Osteoblast (primary cell): ENCODE data around the gene MTFR1L. TPM values are rescaled to one million over a fixed set of nuclear protein-coding genes. Genes with fewer than 3 reads are reported as not detected.

Source experiments
- DNase-seq: peaks from one replicate; pipeline ENCODE4 v3.0.0; 2011; ENCODE audit warnings: low spot score, mixed read lengths; ENCODE audit not compliant: insufficient read length; ENCODE audit errors: missing footprints
- H2AFZ ChIP-seq: 2 replicates; pipeline ENCODE4 v1.6.0; 2011; ENCODE audit warnings: mild to moderate bottlenecking, low read length
- H3K27ac ChIP-seq: 2 replicates; pipeline ENCODE4 v1.5.1; 2011; ENCODE audit warnings: mild to moderate bottlenecking, low read depth, low read length, moderate library complexity
- H3K27me3 ChIP-seq: 2 replicates; pipeline ENCODE4 v1.6.0; 2012; ENCODE audit warnings: mild to moderate bottlenecking, control low read depth, inconsistent platforms, low read length, moderate library complexity; ENCODE audit not compliant: insufficient read depth
- H3K36me3 ChIP-seq: 2 replicates; pipeline ENCODE4 v1.5.1; 2011; ENCODE audit warnings: mild to moderate bottlenecking, low read length, control low read depth, moderate library complexity; ENCODE audit not compliant: insufficient read depth
- H3K4me1 ChIP-seq: 2 replicates; pipeline ENCODE4 v1.5.1; 2011; ENCODE audit warnings: mild to moderate bottlenecking, low read length, control low read depth, moderate library complexity; ENCODE audit not compliant: insufficient read depth
- H3K4me2 ChIP-seq: 2 replicates; pipeline ENCODE4 v1.6.0; 2011; ENCODE audit warnings: mild to moderate bottlenecking, low read length; ENCODE audit not compliant: insufficient read depth
- H3K4me3 ChIP-seq: fragments of 200-600 bp; sonication (generic); 3 replicates; pipeline ENCODE4 v1.5.1; 2012; ENCODE audit warnings: mild to moderate bottlenecking, low read length, inconsistent platforms; ENCODE audit not compliant: insufficient read depth
- H3K79me2 ChIP-seq: 2 replicates; pipeline ENCODE4 v1.6.0; 2012; ENCODE audit warnings: mild to moderate bottlenecking, low read length, control low read depth, inconsistent platforms; ENCODE audit not compliant: insufficient read depth
- H3K9me3 ChIP-seq: 2 replicates; pipeline ENCODE4 v1.5.1; 2011; ENCODE audit warnings: low read depth, low read length, control low read depth
- H4K20me1 ChIP-seq: 2 replicates; pipeline ENCODE4 v1.6.0; 2012; ENCODE audit warnings: mild to moderate bottlenecking, low read length, control low read depth; ENCODE audit not compliant: insufficient read depth
- total RNA-seq: library from RNA; depleted of rRNA; stranded (reverse); fragments of >200 nt; gene quantifications from 2 replicates; pipeline ENCODE4 v1.2.3, GENCODE V29; 2012
- TF ChIP-seq, protein P1 (sequence below): IDR thresholded peaks from 2 replicates; pipeline ENCODE4 v1.5.1; 2011; ENCODE audit warnings: mild to moderate bottlenecking, low read depth, low read length, moderate library complexity; ENCODE audit errors: extremely low read depth

The MTFR1L gene
- total RNA-seq, 1 donor = 47.4 TPM

DNA sequence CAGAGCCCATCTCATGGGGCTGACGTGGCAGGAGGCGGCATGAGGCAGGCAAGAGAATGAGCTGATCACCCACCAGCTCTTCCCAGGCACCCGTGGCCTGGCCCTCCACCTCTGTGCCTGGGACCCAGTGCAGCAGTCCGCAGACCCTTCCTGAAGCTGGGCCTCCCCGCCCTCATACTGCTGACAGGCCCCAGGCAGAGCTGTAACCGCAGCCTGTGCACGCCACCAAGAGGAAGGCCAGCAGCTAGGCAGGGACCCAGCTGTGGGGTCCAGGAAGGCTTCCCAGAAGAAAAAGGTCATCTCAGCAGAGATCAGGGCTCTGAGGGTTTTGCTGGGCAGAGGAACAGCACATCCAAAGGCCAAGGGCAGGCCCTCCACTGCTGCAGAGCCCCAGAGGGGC, 9.8 kb upstream of the MTFR1L start:
- H3K4me1 ChIP-seq = peaks cover 17% of the 10 kb centered on the region
- peaks cover 2% of the 10 kb centered on the region for H3K79me2 ChIP-seq
- no peak overlapping the region for H3K27ac ChIP-seq
- no peaks in the 10 kb centered on the region for H3K27me3 ChIP-seq
- peak; percentile 58 for DNase-seq
- no peak overlapping the region for H3K4me3 ChIP-seq
- no peaks in the 10 kb centered on the region for H3K9me3 ChIP-seq
- TF ChIP-seq, protein P1, sequence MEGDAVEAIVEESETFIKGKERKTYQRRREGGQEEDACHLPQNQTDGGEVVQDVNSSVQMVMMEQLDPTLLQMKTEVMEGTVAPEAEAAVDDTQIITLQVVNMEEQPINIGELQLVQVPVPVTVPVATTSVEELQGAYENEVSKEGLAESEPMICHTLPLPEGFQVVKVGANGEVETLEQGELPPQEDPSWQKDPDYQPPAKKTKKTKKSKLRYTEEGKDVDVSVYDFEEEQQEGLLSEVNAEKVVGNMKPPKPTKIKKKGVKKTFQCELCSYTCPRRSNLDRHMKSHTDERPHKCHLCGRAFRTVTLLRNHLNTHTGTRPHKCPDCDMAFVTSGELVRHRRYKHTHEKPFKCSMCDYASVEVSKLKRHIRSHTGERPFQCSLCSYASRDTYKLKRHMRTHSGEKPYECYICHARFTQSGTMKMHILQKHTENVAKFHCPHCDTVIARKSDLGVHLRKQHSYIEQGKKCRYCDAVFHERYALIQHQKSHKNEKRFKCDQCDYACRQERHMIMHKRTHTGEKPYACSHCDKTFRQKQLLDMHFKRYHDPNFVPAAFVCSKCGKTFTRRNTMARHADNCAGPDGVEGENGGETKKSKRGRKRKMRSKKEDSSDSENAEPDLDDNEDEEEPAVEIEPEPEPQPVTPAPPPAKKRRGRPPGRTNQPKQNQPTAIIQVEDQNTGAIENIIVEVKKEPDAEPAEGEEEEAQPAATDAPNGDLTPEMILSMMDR = no peak
- H4K20me1 ChIP-seq = peaks cover 22% of the 10 kb centered on the region
- H2AFZ ChIP-seq = no peak overlapping the region
- H3K36me3 ChIP-seq = peaks cover 65% of the 10 kb centered on the region
- H3K4me2 ChIP-seq = no peak overlapping the region

GRCh38 chr1:25810341-25811299, 9.1 kb upstream of the MTFR1L start:
- Histone ChIP-seq H3K4me3 (no peak overlapping the region), H3K4me1 (peaks cover 10% of the 10 kb centered on the region), H3K79me2 (no peaks in the 10 kb centered on the region), H3K27me3 (no peaks in the 10 kb centered on the region), H3K36me3 (peaks cover 64% of the 10 kb centered on the region), H3K27ac (no peak overlapping the region), H3K4me2 (no peak overlapping the region), H4K20me1 (peaks cover 22% of the 10 kb centered on the region), H3K9me3 (no peaks in the 10 kb centered on the region), H2AFZ (no peak overlapping the region)
- TF ChIP-seq, protein P1 = peak; percentile 90
- DNase-seq = peak; percentile 97

- H3K36me3 ChIP-seq = peaks cover 73% of the 10 kb centered on the region
- H3K27me3 ChIP-seq = no peaks in the 10 kb centered on the region
- no peak overlapping the region for H3K27ac ChIP-seq
- no peak overlapping the region for H3K4me3 ChIP-seq
- DNase-seq = peak; percentile 63
- TF ChIP-seq, protein P1 = no peak
- H3K9me3 ChIP-seq = no peaks in the 10 kb centered on the region
- H3K4me2 ChIP-seq = no peak overlapping the region
- peaks cover 1% of the 10 kb centered on the region for H3K4me1 ChIP-seq
- peaks cover 18% of the 10 kb centered on the region for H4K20me1 ChIP-seq
- H2AFZ ChIP-seq = no peak overlapping the region
- H3K79me2 ChIP-seq = no peaks in the 10 kb centered on the region
These were observed 8.2 kb upstream of the MTFR1L start for GRCh38 chr1:25811384-25812082.
